Measurements from ENCODE around the gene TNFRSF13B. TPM values are rescaled to one million over a fixed set of nuclear protein-coding genes. Genes with fewer than 3 reads are reported as not detected.

TNFRSF13B gene
- total and polyA plus RNA-seq, 5 experiments from 2014 or later = 1.3 to 1.5 TPM; not detected in 3

GRCh38 chr17:16934133-16934795 is 37.7 kb downstream of the TNFRSF13B start:
- peak in 1 of 10 donors; percentile 50 for DNase-seq
- H3K9me3 Mint-ChIP-seq = no peaks in the 10 kb centered on the region
- no peaks in the 10 kb centered on the region for H3K36me3 Mint-ChIP-seq
- no peaks in the 10 kb centered on the region for H3K4me1 Mint-ChIP-seq
- peaks cover 0 to 4% (median 0%) of the 10 kb centered on the region in 5 donors for H3K27me3 Mint-ChIP-seq
- no peak overlapping the region for H3K4me3 Mint-ChIP-seq
- ATAC-seq = no peak
- POLR2A ChIA-PET = no interaction called here
- no peak overlapping the region for H3K27ac Mint-ChIP-seq

- Mint-ChIP-seq H3K4me3 (no peak overlapping the region), H3K36me3 (no peaks in the 10 kb centered on the region), H3K9me3 (no peaks in the 10 kb centered on the region), H3K27ac (no peak overlapping the region), H3K4me1 (peaks cover 0 to 2% (median under 1%) of the 10 kb centered on the region in 4 donors), H3K27me3 (no peaks in the 10 kb centered on the region)
- POLR2A ChIA-PET = no interaction called here
- ATAC-seq = no peak
- DNase-seq = peak in 1 of 10 donors; percentile 46
Observed at GRCh38 chr17:16933317-16934132, 38.4 kb downstream of the TNFRSF13B start.

DNA sequence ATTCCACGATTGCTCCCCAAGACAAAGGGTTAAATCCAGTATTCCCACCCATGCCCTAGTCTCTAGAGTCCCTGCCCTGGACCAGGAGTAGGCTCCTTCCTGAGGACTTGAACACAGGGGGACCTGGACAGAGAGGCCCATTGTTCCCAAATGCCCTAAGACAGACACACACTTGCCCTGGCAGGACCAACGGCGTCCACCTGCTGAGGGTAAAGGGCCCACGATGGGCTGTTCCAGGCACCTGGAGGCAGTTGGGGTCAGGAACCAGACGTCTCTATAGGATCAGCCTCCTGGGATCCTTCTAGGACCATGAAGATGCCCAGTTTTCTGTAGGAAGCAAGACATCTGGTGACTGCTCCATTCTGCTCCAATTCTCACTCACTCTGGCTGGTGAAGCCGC is 39.3 kb downstream of the TNFRSF13B start:
- Mint-ChIP-seq H3K27ac (no peak overlapping the region), H3K4me1 (peaks cover 0 to 2% (median under 1%) of the 10 kb centered on the region in 4 donors), H3K36me3 (no peaks in the 10 kb centered on the region), H3K27me3 (no peaks in the 10 kb centered on the region), H3K9me3 (no peaks in the 10 kb centered on the region), H3K4me3 (no peak overlapping the region)
- DNase-seq = peak in 1 of 10 donors; percentile 7
- ATAC-seq = no peak
- POLR2A ChIA-PET = no interaction called here

- Mint-ChIP-seq H3K27me3 (no peaks in the 10 kb centered on the region), H3K36me3 (no peaks in the 10 kb centered on the region), H3K4me1 (peaks cover 0 to 2% (median under 1%) of the 10 kb centered on the region in 4 donors), H3K4me3 (no peak overlapping the region), H3K27ac (peak overlapping the region in 1 of 10 donors; percentile 59), H3K9me3 (no peaks in the 10 kb centered on the region)
- ATAC-seq (no peak), DNase-seq (peak in 1 of 10 donors; percentile 35)
- POLR2A ChIA-PET = no interaction called here
Observed at GRCh38 chr17:16932156-16932555, 39.8 kb downstream of the TNFRSF13B start.

- Mint-ChIP-seq H3K4me1 (peaks cover 0 to 2% (median under 1%) of the 10 kb centered on the region in 4 donors), H3K9me3 (no peaks in the 10 kb centered on the region), H3K4me3 (no peak overlapping the region), H3K27ac (peak overlapping the region in 1 of 10 donors; percentile 59), H3K27me3 (no peaks in the 10 kb centered on the region), H3K36me3 (no peaks in the 10 kb centered on the region)
- DNase-seq = peak in 1 of 10 donors; percentile 43
- ATAC-seq = no peak
- POLR2A ChIA-PET = no interaction called here
Observed at GRCh38 chr17:16931318-16932060, 40.4 kb downstream of the TNFRSF13B start.

DNA sequence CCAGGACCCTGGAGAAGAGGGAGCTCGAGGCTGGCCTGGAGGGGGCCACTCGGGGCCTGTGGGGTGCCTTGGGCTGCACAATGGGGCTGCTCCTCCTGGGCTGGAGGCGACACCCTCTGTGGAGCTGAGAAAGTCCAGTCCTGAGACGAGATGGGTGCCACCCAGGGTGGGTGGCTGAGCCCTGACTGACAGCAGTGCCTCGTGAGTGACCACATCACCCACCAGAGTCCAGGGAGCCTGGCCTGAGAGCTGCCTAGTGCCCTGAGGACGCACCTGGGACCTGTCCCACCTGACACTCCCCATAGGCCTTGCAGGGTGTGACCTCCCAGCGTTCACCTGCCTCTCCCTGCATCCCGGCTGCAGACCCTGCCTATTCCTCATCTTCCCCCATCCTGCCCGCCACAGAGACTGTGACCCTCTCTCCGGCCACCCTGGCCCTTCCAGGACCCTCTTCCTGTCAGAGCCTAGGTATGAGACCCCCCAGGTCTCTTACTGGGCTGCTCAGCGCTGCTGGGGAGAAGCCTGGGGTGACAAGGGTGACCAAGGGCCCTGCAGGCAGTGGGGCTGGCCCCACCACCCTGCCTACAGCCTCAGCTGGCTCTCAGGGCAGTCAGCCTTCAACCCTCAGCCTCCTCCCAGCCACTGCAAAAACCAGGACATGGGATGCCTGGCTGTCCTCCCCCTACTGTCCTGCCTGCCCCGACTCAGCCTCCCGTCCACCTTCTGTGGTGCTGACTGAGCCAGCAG is 41.2 kb downstream of the TNFRSF13B start:
- Mint-ChIP-seq H3K27me3 (no peaks in the 10 kb centered on the region), H3K4me3 (no peak overlapping the region), H3K9me3 (no peaks in the 10 kb centered on the region), H3K36me3 (no peaks in the 10 kb centered on the region), H3K4me1 (peaks cover 0 to 2% (median under 1%) of the 10 kb centered on the region in 4 donors), H3K27ac (no peak overlapping the region)
- no peak for ATAC-seq
- peak in 1 of 10 donors; percentile 58 for DNase-seq
- POLR2A ChIA-PET = no interaction called here

DNA sequence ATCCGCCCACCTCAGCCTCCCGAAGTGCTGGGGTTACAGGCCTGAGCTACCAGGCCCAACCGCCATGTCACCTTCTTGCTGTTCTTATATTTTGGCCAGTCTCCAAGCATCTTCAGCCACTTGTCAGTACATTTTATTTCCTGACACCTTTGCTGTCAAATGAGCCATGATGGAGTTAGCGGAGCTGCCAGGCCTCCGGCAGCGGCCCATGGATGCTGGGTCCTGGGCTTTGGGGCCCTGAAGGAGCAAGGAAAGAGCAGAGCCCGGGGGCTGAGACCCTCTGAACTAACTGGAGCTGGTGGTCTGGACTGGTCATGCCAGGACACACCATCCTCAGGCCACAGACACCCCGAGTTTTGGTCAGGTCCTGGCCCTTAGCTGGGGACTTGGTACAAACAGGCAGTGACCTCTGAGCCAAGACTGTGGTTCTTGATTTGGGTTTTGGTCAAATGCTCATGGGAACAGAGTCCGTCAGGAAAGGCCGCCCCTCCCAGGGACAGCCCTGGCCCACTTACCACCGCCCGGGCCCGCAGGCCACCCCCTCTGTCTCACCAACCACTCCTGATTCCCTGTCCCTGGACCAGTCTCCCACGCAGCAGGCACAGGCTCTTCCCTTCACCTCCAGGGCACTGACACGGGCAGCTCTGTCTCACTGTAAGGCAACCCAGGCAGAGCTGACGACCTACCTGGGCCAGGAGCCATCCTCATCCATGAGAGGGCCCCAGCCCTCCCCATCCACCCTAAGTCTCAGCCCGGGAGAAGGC is 42.0 kb downstream of the TNFRSF13B start:
- DNase-seq (peak in 1 of 10 donors; percentile 44), ATAC-seq (no peak)
- Mint-ChIP-seq H3K27me3 (no peaks in the 10 kb centered on the region), H3K36me3 (no peaks in the 10 kb centered on the region), H3K4me3 (no peak overlapping the region), H3K4me1 (peaks cover 0 to 2% (median under 1%) of the 10 kb centered on the region in 4 donors), H3K9me3 (no peaks in the 10 kb centered on the region), H3K27ac (no peak overlapping the region)
- POLR2A ChIA-PET = no interaction called here

- peaks cover 0 to 2% (median under 1%) of the 10 kb centered on the region in 4 donors for H3K4me1 Mint-ChIP-seq
- H3K27me3 Mint-ChIP-seq = no peaks in the 10 kb centered on the region
- H3K4me3 Mint-ChIP-seq = no peak overlapping the region
- H3K27ac Mint-ChIP-seq = peak overlapping the region in 3 of 10 donors; percentile 2 to 66 (median 25)
- ATAC-seq (no peak), DNase-seq (no peak)
- H3K36me3 Mint-ChIP-seq = no peaks in the 10 kb centered on the region
- no peaks in the 10 kb centered on the region for H3K9me3 Mint-ChIP-seq
- POLR2A ChIA-PET = no interaction called here
Observed at GRCh38 chr17:16929035-16929680, 42.8 kb downstream of the TNFRSF13B start.

- H3K4me3 Mint-ChIP-seq = no peak overlapping the region
- DNase-seq (no peak), ATAC-seq (no peak)
- H3K4me1 Mint-ChIP-seq = peaks cover 0 to 2% (median under 1%) of the 10 kb centered on the region in 4 donors
- H3K9me3 Mint-ChIP-seq = no peaks in the 10 kb centered on the region
- no peaks in the 10 kb centered on the region for H3K27me3 Mint-ChIP-seq
- no peaks in the 10 kb centered on the region for H3K36me3 Mint-ChIP-seq
- no peak overlapping the region for H3K27ac Mint-ChIP-seq
- POLR2A ChIA-PET = no interaction called here
Observed at GRCh38 chr17:16928406-16929034, 43.4 kb downstream of the TNFRSF13B start.

DNA sequence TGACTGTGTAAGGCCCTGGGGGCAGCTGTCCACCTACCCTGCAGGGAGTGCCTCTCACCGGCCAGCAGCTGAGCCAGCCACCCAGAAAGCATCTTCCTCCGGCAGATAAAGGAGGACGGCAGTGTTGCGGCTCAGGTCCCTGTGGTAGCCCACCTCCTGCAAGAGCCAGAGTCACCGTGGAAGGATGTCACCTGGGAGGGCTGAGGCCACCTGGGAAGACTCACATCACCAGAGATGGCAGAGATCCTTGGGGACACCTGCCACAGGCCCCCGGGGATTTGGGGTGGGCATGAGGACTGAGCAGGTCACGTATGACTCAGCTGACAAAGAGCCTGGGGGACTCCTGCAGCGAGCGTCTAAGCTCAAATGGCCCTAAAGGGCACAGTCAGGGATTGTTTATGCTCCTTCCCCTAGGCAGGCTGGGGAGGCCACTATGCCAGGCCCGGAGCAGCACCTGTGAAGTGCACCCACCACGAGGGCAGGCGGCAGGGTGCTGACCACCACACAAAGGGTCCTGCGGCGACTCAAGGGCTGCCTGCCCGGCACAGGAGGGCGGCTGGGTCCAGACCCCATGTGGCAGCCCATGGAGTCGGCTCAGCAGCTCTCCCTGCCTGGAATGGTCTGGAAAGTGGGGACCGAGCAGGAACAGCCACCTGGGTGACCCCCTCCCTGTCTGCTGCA is 44.1 kb downstream of the TNFRSF13B start:
- POLR2A ChIA-PET = no interaction called here
- H3K27ac Mint-ChIP-seq = no peak overlapping the region
- no peaks in the 10 kb centered on the region for H3K36me3 Mint-ChIP-seq
- DNase-seq = no peak
- ATAC-seq = no peak
- H3K4me3 Mint-ChIP-seq = no peak overlapping the region
- H3K4me1 Mint-ChIP-seq = peaks cover 0 to 2% (median under 1%) of the 10 kb centered on the region in 4 donors
- H3K27me3 Mint-ChIP-seq = no peaks in the 10 kb centered on the region
- no peaks in the 10 kb centered on the region for H3K9me3 Mint-ChIP-seq

Data from naive thymus-derived CD8-positive, alpha-beta T cell (primary cell).